GM12878 (cell line): ENCODE measurements around the gene TMEM150B. TPM values are rescaled to one million over a fixed set of nuclear protein-coding genes. Genes with fewer than 3 reads are reported as not detected.

ENCODE experiments used
- HDGF ChIP-seq: fragments of 450-650 bp; IDR thresholded peaks from 2 replicates; pipeline ENCODE4 v1.6.1; 2016; ENCODE audit warnings: antibody characterized with exemption
- PML ChIP-seq: IDR thresholded peaks from 2 replicates; pipeline ENCODE4 v1.6.1; 2012; ENCODE audit warnings: low read length, inconsistent platforms
- RUNX3 ChIP-seq: IDR thresholded peaks from 2 replicates; pipeline ENCODE4 v1.6.1; 2012; ENCODE audit warnings: low read length, inconsistent platforms
- SUPT20H ChIP-seq: IDR thresholded peaks from 2 replicates; pipeline ENCODE4 v1.6.1; 2011; ENCODE audit warnings: low read depth, mild to moderate bottlenecking, low read length, moderate library complexity, borderline replicate concordance; ENCODE audit not compliant: control insufficient read depth
- TARDBP ChIP-seq: IDR thresholded peaks from 2 replicates; pipeline ENCODE4 v1.6.1; 2016; ENCODE audit warnings: borderline replicate concordance
- polyA plus RNA-seq, 11 experiments: library from polyadenylated mRNA; depleted of rRNA in 4 of 11; unstranded in 6 of 11; stranded (reverse) in 5 of 11; fragments of >200 nt; fragmentation: Nextera tagmentation in 4 of 11; fragmentation: Illumina TruSeq in 1 of 11; extraction: Ambion mirVana in 4 of 11; extraction: Trizol in 1 of 11; gene quantifications; 1 replicate in 1 of 11; 2 replicates in 10 of 11; pipeline versions ENCODE4 v1.2.1 to v1.2.3, GENCODE V29; 2011 to 2016; ENCODE audit warnings: inconsistent platforms in 2 of 11, missing spikeins in 2 of 11, low read depth in 1 of 11
- total RNA-seq, 4 experiments: library from RNA; depleted of rRNA in 3 of 4; stranded (reverse); fragments of >200 nt in 3 of 4; fragmentation: Illumina TruSeq in 1 of 4; extraction: Trizol in 1 of 4; gene quantifications; 2 replicates each; pipeline versions ENCODE4 v1.2.1 to v1.2.3, GENCODE V29; 2013 to 2021
- TF ChIP-seq, protein P1 (sequence below): fragments of 450-650 bp; IDR thresholded peaks from 2 replicates; pipeline ENCODE4 v1.6.1; 2017; ENCODE audit warnings: mild to moderate bottlenecking, moderate library complexity
- TF ChIP-seq, protein P2 (sequence below): fragments of 450-650 bp; formaldehyde crosslinking; IDR thresholded peaks from 2 replicates; pipeline ENCODE4 v1.5.0; 2022; ENCODE audit warnings: mild to moderate bottlenecking, missing genetic modification characterization

TMEM150B gene
- total and polyA plus RNA-seq, 10 of the 15 experiments (the other 5 are each of a cell fraction or from before 2014, with no cell fraction given): 0.09 to 0.23 (median 0.18) TPM; not detected in 6

DNA sequence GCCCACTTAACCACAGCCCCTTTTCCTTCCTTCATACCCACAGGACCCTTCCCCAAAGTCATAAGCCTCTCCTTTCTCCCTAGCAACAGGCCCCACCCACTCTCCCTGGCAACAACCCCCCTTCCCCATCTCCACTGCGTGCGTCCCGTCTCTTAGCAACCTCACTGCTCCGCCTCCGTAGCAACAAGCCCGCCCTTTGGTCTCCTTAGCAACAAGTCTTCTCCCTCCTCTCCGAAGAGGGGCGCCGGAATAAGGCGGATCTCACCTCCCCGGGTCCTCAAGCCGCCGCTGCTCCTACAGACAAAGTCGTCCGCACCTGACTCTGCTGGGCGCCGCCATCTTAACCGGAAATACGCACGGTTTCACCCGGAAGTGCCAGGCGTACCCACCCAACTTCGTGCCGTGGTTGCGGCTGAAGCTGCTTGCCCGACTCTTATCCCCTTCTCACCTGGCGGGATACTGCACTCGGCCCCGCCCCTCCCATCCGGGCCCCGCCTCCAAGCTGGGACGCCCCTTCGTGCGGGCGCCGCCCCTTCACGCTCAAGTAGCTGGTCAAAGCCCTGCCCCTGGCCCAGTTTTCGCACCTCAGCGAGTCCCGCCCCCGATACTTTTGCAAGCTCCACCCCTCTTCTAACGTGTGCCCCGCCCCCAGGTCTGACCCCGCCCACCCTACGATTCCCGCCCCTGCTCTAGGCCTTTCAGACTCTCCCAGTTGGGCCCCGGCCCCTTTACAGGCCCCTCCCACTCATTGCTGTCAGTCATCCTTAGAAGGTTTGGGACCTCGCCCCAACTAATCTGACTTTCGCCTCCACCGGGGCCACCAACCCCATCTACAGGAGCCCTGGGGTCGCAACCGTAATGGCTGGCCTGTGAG lies 45.1 kb downstream of the TMEM150B start, which contains the start of gene HSPBP1 (continued):
- TF ChIP-seq, protein P1, sequence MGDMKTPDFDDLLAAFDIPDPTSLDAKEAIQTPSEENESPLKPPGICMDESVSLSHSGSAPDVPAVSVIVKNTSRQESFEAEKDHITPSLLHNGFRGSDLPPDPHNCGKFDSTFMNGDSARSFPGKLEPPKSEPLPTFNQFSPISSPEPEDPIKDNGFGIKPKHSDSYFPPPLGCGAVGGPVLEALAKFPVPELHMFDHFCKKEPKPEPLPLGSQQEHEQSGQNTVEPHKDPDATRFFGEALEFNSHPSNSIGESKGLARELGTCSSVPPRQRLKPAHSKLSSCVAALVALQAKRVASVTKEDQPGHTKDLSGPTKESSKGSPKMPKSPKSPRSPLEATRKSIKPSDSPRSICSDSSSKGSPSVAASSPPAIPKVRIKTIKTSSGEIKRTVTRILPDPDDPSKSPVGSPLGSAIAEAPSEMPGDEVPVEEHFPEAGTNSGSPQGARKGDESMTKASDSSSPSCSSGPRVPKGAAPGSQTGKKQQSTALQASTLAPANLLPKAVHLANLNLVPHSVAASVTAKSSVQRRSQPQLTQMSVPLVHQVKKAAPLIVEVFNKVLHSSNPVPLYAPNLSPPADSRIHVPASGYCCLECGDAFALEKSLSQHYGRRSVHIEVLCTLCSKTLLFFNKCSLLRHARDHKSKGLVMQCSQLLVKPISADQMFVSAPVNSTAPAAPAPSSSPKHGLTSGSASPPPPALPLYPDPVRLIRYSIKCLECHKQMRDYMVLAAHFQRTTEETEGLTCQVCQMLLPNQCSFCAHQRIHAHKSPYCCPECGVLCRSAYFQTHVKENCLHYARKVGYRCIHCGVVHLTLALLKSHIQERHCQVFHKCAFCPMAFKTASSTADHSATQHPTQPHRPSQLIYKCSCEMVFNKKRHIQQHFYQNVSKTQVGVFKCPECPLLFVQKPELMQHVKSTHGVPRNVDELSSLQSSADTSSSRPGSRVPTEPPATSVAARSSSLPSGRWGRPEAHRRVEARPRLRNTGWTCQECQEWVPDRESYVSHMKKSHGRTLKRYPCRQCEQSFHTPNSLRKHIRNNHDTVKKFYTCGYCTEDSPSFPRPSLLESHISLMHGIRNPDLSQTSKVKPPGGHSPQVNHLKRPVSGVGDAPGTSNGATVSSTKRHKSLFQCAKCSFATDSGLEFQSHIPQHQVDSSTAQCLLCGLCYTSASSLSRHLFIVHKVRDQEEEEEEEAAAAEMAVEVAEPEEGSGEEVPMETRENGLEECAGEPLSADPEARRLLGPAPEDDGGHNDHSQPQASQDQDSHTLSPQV: no peak
- TF ChIP-seq PML (no peak), HDGF (peak; percentile 82), TARDBP (peak; percentile 43; the same call in 1 of the 2 replicates), SUPT20H (no peak), RUNX3 (peak; percentile 70; the same call in 1 of the 2 replicates)
- TF ChIP-seq, protein P2, sequence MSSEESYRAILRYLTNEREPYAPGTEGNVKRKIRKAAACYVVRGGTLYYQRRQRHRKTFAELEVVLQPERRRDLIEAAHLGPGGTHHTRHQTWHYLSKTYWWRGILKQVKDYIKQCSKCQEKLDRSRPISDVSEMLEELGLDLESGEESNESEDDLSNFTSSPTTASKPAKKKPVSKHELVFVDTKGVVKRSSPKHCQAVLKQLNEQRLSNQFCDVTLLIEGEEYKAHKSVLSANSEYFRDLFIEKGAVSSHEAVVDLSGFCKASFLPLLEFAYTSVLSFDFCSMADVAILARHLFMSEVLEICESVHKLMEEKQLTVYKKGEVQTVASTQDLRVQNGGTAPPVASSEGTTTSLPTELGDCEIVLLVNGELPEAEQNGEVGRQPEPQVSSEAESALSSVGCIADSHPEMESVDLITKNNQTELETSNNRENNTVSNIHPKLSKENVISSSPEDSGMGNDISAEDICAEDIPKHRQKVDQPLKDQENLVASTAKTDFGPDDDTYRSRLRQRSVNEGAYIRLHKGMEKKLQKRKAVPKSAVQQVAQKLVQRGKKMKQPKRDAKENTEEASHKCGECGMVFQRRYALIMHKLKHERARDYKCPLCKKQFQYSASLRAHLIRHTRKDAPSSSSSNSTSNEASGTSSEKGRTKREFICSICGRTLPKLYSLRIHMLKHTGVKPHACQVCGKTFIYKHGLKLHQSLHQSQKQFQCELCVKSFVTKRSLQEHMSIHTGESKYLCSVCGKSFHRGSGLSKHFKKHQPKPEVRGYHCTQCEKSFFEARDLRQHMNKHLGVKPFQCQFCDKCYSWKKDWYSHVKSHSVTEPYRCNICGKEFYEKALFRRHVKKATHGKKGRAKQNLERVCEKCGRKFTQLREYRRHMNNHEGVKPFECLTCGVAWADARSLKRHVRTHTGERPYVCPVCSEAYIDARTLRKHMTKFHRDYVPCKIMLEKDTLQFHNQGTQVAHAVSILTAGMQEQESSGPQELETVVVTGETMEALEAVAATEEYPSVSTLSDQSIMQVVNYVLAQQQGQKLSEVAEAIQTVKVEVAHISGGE (CRISPR knock-in tag): peak; percentile 40; the same call in 1 of the 2 replicates
- TF ChIP-seq, all 136 proteins: peak for 52
